A673 (cell line): ENCODE data around the gene MC4R.

ENCODE experiments used
- EZH2 ChIP-seq: fragments of 200-600 bp; sonication (generic); IDR thresholded peaks from 2 replicates; pipeline ENCODE4 v1.6.1; 2017; ENCODE audit warnings: borderline replicate concordance, low read depth, mild to moderate bottlenecking, mixed read lengths, antibody characterized with exemption, low read length; ENCODE audit not compliant: poor library complexity, severe bottlenecking
- TF ChIP-seq, protein P1 (sequence below): fragments of 300-800, 200-600 bp; sonication (generic); conservative IDR thresholded peaks from 2 replicates; pipeline ENCODE4 v1.5.1; 2017; ENCODE audit warnings: low read depth, mild to moderate bottlenecking, antibody characterized with exemption, low read length, moderate library complexity, mixed read lengths

- TF ChIP-seq, protein P1, sequence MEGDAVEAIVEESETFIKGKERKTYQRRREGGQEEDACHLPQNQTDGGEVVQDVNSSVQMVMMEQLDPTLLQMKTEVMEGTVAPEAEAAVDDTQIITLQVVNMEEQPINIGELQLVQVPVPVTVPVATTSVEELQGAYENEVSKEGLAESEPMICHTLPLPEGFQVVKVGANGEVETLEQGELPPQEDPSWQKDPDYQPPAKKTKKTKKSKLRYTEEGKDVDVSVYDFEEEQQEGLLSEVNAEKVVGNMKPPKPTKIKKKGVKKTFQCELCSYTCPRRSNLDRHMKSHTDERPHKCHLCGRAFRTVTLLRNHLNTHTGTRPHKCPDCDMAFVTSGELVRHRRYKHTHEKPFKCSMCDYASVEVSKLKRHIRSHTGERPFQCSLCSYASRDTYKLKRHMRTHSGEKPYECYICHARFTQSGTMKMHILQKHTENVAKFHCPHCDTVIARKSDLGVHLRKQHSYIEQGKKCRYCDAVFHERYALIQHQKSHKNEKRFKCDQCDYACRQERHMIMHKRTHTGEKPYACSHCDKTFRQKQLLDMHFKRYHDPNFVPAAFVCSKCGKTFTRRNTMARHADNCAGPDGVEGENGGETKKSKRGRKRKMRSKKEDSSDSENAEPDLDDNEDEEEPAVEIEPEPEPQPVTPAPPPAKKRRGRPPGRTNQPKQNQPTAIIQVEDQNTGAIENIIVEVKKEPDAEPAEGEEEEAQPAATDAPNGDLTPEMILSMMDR, result peak; percentile 39; the same call in 1 of the 2 replicates
- TF ChIP-seq EZH2, result no peak
Observed at GRCh38 chr18:60411715-60412114, 39.1 kb upstream of the MC4R start.
